Measurements from ENCODE around the gene GRWD1.

Gene GRWD1

GRCh38 chr19:48502350-48503018 is 56.7 kb downstream of the GRWD1 start:
- H3K4me3 ChIP-seq (replicated peaks in 1 of 2; ENCODE audit: low read depth in 2 of 2, low read length in 2 of 2): no peak overlapping the region

DNA sequence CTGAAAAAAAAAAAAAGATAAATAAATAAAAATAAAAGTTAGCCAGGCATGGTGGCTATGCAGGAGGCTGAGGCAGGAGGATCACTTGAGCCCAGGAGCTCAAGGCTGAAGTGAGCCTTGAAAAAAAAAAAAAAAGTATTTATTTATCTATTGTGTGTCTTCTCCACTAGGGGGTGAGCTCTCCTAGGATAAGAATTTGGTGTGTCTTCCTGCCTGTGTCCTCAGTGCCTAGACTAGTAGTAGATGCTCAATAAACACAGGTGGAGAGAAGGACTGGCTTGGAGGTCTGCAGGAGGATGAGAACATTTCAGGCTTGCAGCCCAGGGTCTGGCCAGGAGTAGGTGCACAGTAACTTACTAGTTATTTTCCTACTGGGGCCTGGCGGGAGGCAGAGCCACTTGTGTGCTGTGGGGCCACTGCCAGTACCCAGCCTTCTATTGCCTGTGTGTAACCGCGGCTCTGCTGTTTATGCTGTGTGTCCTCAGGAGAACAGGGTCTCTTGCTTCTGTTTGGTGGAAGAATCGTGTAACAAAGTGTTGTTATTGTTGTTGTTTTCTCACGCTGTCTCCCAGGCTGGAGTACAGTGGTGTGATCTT is 60.5 kb downstream of the GRWD1 start:
- TF ChIP-seq, protein P1, sequence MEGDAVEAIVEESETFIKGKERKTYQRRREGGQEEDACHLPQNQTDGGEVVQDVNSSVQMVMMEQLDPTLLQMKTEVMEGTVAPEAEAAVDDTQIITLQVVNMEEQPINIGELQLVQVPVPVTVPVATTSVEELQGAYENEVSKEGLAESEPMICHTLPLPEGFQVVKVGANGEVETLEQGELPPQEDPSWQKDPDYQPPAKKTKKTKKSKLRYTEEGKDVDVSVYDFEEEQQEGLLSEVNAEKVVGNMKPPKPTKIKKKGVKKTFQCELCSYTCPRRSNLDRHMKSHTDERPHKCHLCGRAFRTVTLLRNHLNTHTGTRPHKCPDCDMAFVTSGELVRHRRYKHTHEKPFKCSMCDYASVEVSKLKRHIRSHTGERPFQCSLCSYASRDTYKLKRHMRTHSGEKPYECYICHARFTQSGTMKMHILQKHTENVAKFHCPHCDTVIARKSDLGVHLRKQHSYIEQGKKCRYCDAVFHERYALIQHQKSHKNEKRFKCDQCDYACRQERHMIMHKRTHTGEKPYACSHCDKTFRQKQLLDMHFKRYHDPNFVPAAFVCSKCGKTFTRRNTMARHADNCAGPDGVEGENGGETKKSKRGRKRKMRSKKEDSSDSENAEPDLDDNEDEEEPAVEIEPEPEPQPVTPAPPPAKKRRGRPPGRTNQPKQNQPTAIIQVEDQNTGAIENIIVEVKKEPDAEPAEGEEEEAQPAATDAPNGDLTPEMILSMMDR (IDR thresholded peaks at IDR 0.05; ENCODE audit: low read depth, low read length): peak; percentile 38
- no peak overlapping the region for H3K4me3 ChIP-seq (replicated peaks in 1 of 2; ENCODE audit: low read depth in 2 of 2, low read length in 2 of 2)
- peak; percentile 66 to 71 for DNase-seq (ENCODE audit: low read depth in 2 of 2)

More at GRCh38 chr19:48502350-48503018, 56.7 kb downstream of the GRWD1 start:
- TF ChIP-seq, protein P1 (IDR thresholded peaks at IDR 0.05; ENCODE audit: low read depth, low read length): no peak
- DNase-seq (ENCODE audit: low read depth in 2 of 2): no peak

Data from cardiac fibroblast (primary cell).